HG03354 (cell line): ENCODE data around the gene DSCAML1.

ENCODE experiments used
- ATAC-seq: cut with Tn5 transposase; IDR thresholded peaks from one replicate; pipeline ENCODE4 v1.9.1; 2021; ENCODE audit warnings: mild to moderate bottlenecking; ENCODE audit not compliant: unreplicated experiment, poor library complexity, severe bottlenecking

Gene DSCAML1

DNA sequence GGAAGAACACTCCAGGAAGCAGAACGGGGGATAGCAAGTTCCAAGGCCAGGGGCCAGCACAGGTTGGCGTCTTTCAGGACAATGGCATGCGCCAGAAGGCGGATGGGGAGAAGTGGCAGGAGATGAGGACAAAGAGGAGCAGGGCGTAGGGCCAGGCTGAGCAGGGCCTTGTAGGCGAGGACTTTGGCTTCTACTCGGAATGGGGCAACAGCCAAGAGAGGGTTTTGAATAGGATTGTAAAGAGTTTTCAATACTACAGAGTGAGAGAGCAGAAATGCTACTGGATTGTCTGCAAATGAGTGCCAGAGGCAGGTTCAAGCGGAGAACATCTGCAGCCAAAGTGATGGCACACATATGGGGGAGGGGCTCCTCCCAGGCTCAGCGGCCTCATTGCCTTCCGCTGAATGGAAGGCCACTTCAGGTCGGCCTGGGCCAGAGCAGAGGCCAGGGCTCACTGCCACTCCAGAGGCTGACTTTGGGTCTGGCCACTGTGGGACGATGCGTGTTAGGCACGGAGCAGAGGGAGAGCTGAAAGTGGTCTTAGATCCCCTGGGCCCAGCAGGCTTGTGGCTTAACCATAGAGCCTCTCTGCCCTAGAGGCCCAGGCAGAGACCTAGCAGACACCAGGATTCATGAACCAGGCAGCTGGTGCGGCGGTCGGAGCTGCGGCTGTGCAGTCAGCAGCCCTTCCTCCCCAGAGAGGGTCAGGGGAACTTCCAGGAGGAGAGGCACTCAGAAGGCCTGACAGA is 118.2 kb downstream of the DSCAML1 start:
- no peak for ATAC-seq

DNA sequence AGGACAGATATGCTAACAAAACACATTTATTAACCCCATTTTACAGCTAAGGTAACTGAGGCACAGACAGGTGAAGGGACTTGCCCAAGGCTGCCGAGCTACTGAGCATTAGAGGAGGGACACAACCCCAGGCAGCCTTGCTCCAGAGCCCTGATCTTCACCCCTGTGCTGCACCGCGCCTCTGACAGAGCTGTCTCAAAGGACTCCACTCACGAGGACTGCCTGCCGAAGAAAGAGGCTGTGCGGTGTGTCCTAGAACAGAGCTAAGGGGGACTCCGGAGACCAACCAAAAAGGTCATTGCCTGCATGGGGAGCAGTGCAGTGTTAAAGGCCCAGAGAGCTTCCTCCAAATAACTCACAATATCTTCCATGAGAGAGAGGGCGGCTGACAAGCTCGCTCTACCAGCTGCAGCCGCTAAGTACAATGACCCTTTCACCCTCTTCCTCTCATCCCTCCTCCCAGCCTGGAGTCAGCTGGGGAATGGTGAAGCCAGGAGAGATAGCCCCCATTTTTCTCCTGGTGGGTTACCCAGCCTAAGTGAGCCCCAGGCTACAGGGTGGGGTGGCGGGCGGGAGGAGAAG is 119.2 kb downstream of the DSCAML1 start:
- ATAC-seq, result no peak

GRCh38 chr11:117676501-117676900 is 120.5 kb downstream of the DSCAML1 start:
- no peak for ATAC-seq

DNA sequence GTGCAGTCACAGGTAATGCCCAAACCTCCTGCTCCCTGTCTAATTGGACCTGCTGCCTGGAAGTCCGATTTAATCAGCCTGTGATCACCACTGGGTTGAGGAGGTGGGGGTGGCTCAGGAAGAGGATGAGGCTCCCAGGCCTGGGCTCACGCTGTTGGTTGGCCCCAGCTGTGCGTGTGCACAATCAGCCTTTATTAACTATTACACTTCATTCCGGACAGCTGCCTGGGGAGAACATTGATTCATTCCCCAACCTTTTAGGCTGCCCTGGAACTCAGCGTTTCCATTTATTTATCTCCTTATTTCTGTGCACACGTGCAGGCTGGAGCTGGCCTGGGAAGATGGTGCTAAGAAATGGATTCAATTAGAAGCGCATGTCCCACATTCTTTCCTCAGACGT is 123.4 kb downstream of the DSCAML1 start:
- no peak for ATAC-seq

- ATAC-seq, result no peak
Observed at GRCh38 chr11:117671370-117671769, 125.6 kb downstream of the DSCAML1 start.

DNA sequence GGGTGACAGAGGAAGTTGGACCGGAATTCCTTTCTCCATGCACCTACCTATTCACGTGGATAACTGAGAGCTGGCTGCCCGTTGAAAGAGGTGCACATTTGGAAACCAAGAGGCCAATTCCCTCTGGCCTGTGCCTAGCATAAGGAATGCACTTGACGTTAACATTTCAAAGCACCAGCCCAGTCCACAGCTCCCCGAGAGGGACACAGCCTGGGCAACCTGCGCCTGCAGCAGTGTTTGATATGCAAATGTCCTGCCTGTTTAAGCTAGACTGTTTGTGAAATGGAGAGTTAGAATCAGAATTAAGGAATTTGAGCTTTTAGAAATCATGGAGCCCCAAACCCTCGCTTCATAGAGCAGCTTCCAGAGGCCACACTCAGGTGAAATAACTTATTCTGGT is 126.1 kb downstream of the DSCAML1 start:
- no peak for ATAC-seq

GRCh38 chr11:117670443-117670842 is 126.6 kb downstream of the DSCAML1 start:
- ATAC-seq, result no peak

- ATAC-seq, result no peak
Observed at GRCh38 chr11:117669616-117670015, 127.4 kb downstream of the DSCAML1 start.

GRCh38 chr11:117669062-117669461 is 128.0 kb downstream of the DSCAML1 start:
- ATAC-seq, result no peak

GRCh38 chr11:117668321-117668751 is 128.7 kb downstream of the DSCAML1 start:
- no peak for ATAC-seq

GRCh38 chr11:117664897-117665296 is 132.1 kb downstream of the DSCAML1 start:
- no peak for ATAC-seq

DNA sequence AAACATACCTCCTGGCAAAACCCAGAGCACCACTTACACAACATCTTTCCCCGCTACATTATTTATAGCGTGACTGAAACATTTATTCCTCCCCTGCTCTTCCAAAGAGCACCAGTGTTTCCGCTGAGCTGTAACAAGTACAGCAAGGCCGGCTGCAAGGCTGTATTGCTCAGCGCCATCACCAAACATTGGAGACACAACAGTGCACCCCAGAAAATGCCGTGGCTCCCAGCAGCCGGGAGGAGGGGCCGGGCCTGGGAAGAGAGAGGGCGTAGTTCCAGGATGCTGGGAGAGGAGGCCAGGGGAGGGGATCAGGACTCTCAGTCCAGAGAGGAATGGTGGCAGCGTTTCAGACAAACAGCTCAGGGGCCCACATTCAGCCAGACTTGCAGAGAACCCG is 133.2 kb downstream of the DSCAML1 start:
- no peak for ATAC-seq

DNA sequence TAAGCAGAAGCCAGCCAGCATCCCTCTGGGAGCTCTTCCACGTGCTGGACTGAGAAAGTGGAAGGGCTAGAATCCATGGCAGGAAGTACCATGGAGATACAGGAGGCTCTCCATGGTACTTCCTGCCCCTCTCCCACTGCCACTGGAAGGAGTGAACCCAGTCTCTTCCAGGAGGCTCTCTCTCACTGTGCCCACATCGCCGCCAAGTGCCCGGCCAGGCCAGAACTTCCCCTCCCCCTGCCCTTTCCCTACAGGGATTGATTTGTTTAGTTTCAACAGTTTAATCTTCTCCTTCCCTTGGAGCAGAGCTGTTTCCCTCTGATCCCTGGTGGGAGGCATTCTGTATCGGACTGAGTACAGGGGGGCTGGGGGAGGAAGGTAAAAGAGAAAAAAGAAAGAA is 133.6 kb downstream of the DSCAML1 start:
- no peak for ATAC-seq

DNA sequence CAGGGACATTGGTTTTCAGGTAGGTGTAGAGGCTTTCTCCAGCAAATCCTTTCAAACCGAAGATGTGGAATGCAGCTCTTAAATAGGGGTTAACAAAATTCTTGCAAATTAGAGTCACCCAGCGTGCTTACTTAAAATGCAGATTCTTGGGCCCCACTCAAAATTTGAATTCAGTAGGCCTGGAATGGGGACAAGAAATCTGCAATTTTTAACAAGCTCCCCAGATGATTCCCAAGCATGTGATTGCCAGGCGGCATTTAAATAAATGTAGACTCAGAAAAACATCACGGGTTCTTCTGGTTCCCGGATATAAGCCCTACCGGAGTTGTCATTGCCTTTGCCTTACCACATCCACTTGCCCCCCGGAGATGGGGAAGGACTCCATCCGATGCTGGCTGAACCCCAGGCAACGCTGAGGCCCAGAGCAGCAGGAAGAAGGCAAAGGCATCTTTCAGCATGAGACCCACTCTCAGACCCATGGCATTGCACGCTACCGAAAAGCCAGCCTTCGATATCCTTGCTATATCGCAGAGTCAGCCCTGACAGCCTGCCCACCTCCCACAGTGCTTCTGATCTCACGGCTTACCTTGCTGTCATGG is 134.2 kb downstream of the DSCAML1 start:
- no peak for ATAC-seq

DNA sequence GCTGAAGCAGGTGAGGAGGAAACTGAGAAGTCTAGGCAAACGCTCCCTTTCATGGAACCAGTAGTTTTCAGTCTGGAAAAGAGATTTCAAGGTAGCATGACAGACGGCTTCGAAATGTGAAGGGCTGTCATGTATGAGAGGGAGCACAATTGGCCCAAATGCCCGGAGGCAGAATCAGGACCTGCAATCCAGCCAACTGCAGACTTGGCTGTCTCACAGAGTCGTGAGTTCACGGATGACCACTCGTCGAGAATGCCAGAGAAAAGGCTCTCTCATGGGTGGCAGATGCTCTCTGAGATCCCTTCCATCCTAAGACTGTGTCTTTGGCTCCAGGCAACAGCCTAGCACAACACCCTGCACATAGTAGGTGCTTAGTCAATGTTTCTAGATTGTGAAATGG is 134.8 kb downstream of the DSCAML1 start:
- no peak for ATAC-seq

DNA sequence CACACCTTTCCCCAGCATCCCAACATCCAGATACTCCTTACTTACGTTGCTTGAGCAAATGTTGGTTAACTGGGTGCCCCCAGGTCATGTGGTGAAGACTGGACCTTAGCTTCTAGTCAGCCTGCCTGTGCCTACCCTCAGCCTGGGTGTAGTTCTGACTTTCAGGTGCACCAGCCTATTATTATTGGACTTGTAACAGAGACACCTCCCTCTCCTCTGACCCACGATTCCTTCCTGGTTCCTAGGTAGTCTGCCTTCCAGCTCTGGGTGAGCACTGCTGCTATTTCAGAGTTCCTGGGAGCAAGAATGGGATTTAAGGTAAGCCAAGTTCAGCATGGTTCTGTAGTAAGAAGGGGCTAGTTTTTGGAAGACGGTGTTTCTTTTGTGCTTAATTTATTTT is 138.2 kb downstream of the DSCAML1 start:
- no peak for ATAC-seq

- no peak for ATAC-seq
Observed at GRCh38 chr11:117657794-117658193, 139.2 kb downstream of the DSCAML1 start.

DNA sequence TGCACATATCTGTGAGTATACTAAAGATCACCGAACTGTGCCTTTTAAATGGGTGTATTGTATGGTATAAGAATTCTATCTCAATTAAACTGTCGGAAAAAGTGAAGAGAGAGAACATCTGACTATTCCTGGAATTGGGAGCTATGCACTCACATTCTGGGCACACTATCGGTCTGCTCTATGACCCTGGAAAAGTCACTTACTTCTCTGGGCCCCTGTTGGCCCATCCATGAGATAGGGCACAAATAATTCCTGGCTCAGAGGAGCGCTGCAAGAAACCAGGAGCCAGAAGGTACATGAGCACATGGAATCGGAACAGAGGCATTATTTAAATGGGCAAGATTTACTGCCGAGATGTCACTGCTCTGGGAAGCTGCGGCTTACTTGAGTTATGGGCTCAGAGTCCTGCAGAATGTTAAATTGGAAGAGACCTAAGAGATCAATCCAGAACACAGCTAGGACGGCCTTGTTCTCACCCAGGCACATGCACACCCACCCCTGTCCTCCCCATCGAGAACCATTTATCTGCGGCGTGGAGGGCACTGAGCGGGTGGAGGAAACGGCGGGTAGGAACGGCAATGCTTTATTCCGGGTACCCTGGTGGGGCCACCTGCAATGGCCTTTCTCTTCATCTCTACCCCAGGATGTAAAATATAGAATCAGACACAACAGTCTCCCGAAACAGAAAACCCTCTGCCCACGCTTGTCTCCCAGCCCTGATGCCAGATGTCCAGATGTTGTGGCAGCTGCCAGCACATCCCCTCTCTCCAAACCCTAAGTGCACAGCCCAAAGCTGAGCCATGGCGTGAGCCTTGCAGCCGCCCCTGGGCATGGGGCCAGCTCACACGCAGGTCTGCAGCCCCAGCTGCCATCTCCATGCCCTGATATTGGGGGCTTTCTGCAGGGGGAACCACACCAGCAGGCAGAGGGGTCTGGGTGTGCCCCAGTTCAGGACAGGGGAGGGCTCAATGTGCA is 142.4 kb downstream of the DSCAML1 start:
- no peak for ATAC-seq

DNA sequence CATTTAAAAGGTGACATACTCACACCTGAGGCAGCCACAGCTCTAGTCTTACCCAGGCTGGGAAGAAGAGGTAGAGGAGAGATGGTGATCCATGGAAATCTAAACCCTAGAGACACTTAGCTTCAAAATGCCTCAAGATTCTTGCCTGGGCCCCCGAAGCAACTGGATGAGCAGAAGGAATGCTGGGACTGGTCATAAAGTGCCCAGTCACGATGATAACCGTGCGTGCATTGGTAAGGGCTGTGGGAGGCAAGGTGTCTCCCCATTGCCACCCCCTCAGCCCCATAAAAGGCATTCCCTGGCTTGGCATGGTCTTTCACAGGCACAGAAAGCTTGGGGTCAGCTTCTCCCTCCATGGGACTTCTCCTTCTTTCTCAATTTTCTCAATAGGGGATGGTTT is 144.5 kb downstream of the DSCAML1 start:
- ATAC-seq, result no peak
